PC-9 (cell line): ENCODE measurements around the gene PREPL.

ENCODE experiments used
- CTCF ChIP-seq: fragments of 200-600 bp; sonication (generic); conservative IDR thresholded peaks from 2 replicates; pipeline ENCODE4 v1.6.1; 2017; ENCODE audit warnings: mixed run types, antibody characterized with exemption, mild to moderate bottlenecking, moderate library complexity
- EZH2 ChIP-seq: fragments of 200-600 bp; sonication (generic); IDR thresholded peaks from 2 replicates; pipeline ENCODE4 v1.8.0; 2017; ENCODE audit warnings: antibody characterized with exemption, low read depth

DNA sequence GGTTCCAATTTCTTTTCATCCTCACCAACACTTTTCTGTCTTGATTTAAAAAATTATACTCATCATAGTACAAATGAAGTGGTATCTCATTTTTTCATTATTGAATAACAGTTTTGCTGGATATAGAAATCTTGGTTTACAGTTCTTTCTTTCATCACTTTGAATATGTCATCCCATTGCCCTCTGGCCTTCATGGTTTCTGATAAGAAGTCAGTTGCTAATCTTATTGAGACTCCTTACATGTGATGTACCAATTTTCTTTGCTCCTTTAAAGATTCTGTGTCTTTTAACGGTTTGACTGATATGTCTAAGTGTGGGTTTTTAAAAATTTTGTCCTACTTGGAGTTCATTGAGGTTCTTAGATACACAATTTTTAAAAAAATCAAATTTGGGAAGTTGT is 51.0 kb downstream of the PREPL start:
- TF ChIP-seq CTCF (no peak), EZH2 (no peak)
